PC-3 (cell line): Measurements from ENCODE around the gene GALNS. TPM values are rescaled to one million over a fixed set of nuclear protein-coding genes. Genes with fewer than 3 reads are reported as not detected.

Experiments
- ATAC-seq: fragments of 200-7000 bp; cut with Tn5 transposase; 2 replicates; pipeline ENCODE4 v1.9.1; 2020; ENCODE audit warnings: mild to moderate bottlenecking, moderate library complexity
- BruUV-seq: library from RNA; stranded (reverse); fragments of 400-500 nt; replicated peaks from 2 replicates; lab custom pipeline; 2021; lab: Mats Ljungman, UMichigan
- CTCF ChIA-PET: fragments of 300-600 bp; sonication (Branson Sonifier 250); formaldehyde crosslinking; loops from one replicate; lab custom pipeline; 2022; ENCODE audit warnings: antibody characterized with exemption; lab: Charles Lee
- POLR2A ChIA-PET: fragments of 300-600 bp; sonication (Branson Sonifier 250); formaldehyde crosslinking; loops from one replicate; lab custom pipeline; 2022; ENCODE audit warnings: antibody characterized with exemption; ENCODE audit not compliant: unreplicated experiment; lab: Charles Lee
- DNase-seq: peaks from one replicate; pipeline ENCODE4 v3.0.0-alpha.2; 2015
- H2AFZ ChIP-seq: fragments of 300-600 bp; sonication (generic); 2 replicates; pipeline ENCODE4 v1.6.0; 2016; ENCODE audit warnings: antibody characterized with exemption, low read length
- H3F3A ChIP-seq: fragments of 300-600 bp; sonication (generic); one replicate; pipeline ENCODE4 v1.6.0; 2017; ENCODE audit warnings: antibody characterized with exemption, low read length, control low read depth, mild to moderate bottlenecking; ENCODE audit not compliant: unreplicated experiment
- H3K27ac ChIP-seq: fragments of 300-600 bp; sonication (generic); 2 replicates; pipeline ENCODE4 v1.5.1; 2016; ENCODE audit warnings: mild to moderate bottlenecking, low read length
- H3K27me3 ChIP-seq: fragments of 300-600 bp; sonication (generic); 2 replicates; pipeline ENCODE4 v1.6.1; 2016; ENCODE audit warnings: low read length, mixed read lengths
- H3K36me3 ChIP-seq: fragments of 300-600 bp; sonication (generic); 2 replicates; pipeline ENCODE4 v1.6.1; 2016; ENCODE audit warnings: low read depth, mixed run types, low read length, mixed read lengths
- H3K4me1 ChIP-seq: fragments of 300-600 bp; sonication (generic); 2 replicates; pipeline ENCODE4 v1.5.1; 2016; ENCODE audit warnings: low read length; ENCODE audit not compliant: insufficient read depth
- H3K4me2 ChIP-seq: fragments of 300-600 bp; sonication (generic); 2 replicates; pipeline ENCODE4 v1.6.0; 2016; ENCODE audit warnings: low read length
- H3K4me3 ChIP-seq: fragments of 300-600 bp; sonication (generic); 2 replicates; pipeline ENCODE4 v1.5.1; 2016; ENCODE audit warnings: mild to moderate bottlenecking, low read length, mixed read lengths
- H3K79me2 ChIP-seq: fragments of 300-600 bp; sonication (generic); 2 replicates; pipeline ENCODE4 v1.6.1; 2017; ENCODE audit warnings: low read length, mixed read lengths
- H3K9ac ChIP-seq: fragments of 300-600 bp; sonication (generic); 2 replicates; pipeline ENCODE4 v1.6.0; 2016; ENCODE audit warnings: mild to moderate bottlenecking, low read length
- H3K9me2 ChIP-seq: fragments of 300-600 bp; sonication (generic); replicated peaks from 2 replicates; pipeline ENCODE4 v1.6.1; 2016; ENCODE audit warnings: mixed run types, low read length, mixed read lengths
- H3K9me3 ChIP-seq: fragments of 300-600 bp; sonication (generic); 2 replicates; pipeline ENCODE4 v1.6.1; 2016; ENCODE audit warnings: low read length, mixed read lengths
- H4K20me1 ChIP-seq: fragments of 300-600 bp; sonication (generic); 2 replicates; pipeline ENCODE4 v1.6.1; 2016; ENCODE audit warnings: low read length, mixed read lengths
- EZH2 ChIP-seq: fragments of 300-600 bp; sonication (generic); IDR thresholded peaks from one replicate; pipeline ENCODE4 v1.6.1; 2017; ENCODE audit warnings: antibody characterized with exemption, mild to moderate bottlenecking, low read length; ENCODE audit not compliant: unreplicated experiment
- EZH2phosphoT487 ChIP-seq: fragments of 300-600 bp; sonication (generic); IDR thresholded peaks from 2 replicates; pipeline ENCODE4 v1.6.1; 2018; ENCODE audit warnings: mild to moderate bottlenecking, antibody characterized with exemption, low read length, borderline replicate concordance
- intact Hi-C: fragments of 100-400 bp; cut with micrococcal nuclease; formaldehyde crosslinking; loops from 2 replicates; pipeline ENCODE4 v1.9.0; 2023
- total RNA-seq: library from RNA; depleted of rRNA; stranded (reverse); fragments of >200 nt; gene quantifications from 2 replicates; pipeline ENCODE4 v1.2.3, GENCODE V29; 2014
- TF ChIP-seq, protein P1 (sequence below): fragments of 300-600 bp; sonication (generic); conservative IDR thresholded peaks from 2 replicates; pipeline ENCODE4 v1.5.1; 2017; ENCODE audit warnings: antibody characterized with exemption, low read depth, mild to moderate bottlenecking, low read length

The GALNS gene
- total RNA-seq, 1 experiment from 2014 or later, result 18.3 TPM

DNA sequence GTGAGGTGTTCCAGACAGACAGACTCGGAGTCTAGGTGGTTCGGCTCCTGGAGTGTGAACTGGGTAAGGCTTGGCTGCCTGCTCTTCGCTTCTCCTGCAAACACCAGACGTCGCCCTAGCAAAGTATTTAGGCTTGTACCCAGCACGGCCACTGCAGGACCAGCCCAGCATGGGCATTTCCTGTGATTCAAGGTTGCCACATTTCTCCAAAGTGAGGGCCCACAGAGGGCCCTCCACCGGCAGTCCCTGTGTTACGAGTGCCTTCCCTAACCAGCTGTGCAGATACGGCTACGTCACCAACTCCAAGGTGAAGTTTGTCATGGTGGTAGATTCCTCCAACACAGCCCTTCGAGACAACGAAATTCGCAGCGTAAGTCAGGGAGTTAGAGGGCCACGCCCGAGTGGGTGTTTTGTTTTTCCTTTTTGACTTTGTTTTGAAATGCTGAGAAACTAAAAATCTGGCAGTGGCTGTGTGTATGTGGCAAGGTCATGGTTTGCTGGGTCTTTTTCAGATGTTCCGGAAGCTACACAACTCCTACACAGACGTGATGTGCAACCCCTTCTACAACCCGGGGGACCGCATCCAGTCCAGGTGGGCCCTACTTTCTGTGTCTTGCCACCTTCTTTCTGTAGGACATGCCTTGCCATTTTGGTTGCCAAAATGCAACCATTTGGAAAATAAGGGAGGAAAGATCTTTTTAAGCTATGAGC, 2.8 kb upstream of the GALNS start:
- ATAC-seq, result no peak
- no peak for TF ChIP-seq EZH2phosphoT487
- no peak for TF ChIP-seq EZH2
- TF ChIP-seq, protein P1, sequence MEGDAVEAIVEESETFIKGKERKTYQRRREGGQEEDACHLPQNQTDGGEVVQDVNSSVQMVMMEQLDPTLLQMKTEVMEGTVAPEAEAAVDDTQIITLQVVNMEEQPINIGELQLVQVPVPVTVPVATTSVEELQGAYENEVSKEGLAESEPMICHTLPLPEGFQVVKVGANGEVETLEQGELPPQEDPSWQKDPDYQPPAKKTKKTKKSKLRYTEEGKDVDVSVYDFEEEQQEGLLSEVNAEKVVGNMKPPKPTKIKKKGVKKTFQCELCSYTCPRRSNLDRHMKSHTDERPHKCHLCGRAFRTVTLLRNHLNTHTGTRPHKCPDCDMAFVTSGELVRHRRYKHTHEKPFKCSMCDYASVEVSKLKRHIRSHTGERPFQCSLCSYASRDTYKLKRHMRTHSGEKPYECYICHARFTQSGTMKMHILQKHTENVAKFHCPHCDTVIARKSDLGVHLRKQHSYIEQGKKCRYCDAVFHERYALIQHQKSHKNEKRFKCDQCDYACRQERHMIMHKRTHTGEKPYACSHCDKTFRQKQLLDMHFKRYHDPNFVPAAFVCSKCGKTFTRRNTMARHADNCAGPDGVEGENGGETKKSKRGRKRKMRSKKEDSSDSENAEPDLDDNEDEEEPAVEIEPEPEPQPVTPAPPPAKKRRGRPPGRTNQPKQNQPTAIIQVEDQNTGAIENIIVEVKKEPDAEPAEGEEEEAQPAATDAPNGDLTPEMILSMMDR, result no peak

DNA sequence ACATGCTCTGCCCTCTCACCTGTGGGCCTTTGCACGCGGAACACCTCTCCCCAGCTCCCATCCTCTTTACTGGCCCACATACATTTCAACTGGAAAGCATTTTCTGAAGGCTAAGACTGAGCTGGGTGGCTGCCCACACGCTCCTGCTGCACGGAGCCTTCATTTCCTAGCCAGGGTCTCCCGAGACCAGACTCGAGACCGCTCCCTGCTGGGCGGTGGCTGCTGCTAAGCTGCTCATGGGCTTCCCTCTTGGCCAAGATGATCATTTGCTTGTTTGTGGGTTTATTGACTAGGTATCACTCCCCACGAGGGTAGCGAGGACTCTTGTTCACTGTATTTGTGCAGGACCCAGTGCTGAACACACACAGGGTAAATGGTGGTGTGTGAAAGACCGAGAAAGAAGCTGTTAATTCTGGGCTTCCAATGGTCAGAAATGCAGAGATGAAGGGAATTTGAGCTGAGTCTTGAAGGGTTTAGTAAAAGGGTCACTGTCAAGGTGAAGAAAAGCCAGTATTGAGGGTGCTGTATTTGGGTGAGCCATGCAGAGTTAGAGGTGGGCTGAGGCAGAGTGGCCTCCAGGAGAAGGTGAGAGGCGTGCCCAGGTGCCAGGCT, 1.1 kb upstream of the GALNS start:
- Histone ChIP-seq H3K9me2 (no peaks in the 10 kb centered on the region), H3K4me2 (peak overlapping the region; percentile 99), H3K27ac (peak overlapping the region; percentile 37), H3K79me2 (peaks cover 25% of the 10 kb centered on the region), H3K9ac (peak overlapping the region; percentile 94), H4K20me1 (no peaks in the 10 kb centered on the region), H3K9me3 (no peaks in the 10 kb centered on the region), H3K36me3 (no peaks in the 10 kb centered on the region), H3K27me3 (no peaks in the 10 kb centered on the region), H3K4me1 (0 out of 2 replicates have a peak, but pooled peaks cover 6% of the 10 kb centered on the region), H3K4me3 (peak overlapping the region; percentile 99), H2AFZ (peak overlapping the region; percentile 95), H3F3A (no peaks in the 10 kb centered on the region)
- DNase-seq (peak; percentile 67), ATAC-seq (peak; percentile 74)
- POLR2A ChIA-PET, result no interaction called here
- BruUV-seq, result TSS peak; percentile 43
- CTCF ChIA-PET, result interaction anchor here (0.6 to 1.9 kb wide), 6 partner anchors 45 to 304 kb away, joined by 3 to 9 read pairs (median 4); partner anchors contain the start of gene APRT
- no peak for TF ChIP-seq EZH2
- TF ChIP-seq, protein P1, result peak; percentile 76
- no peak for TF ChIP-seq EZH2phosphoT487
- intact Hi-C loops, result no loop called here

More for the DNA sequence above, 2.8 kb upstream of the GALNS start:
- no peaks in the 10 kb centered on the region for H4K20me1 ChIP-seq
- no peak overlapping the region for H2AFZ ChIP-seq
- no peaks in the 10 kb centered on the region for H3K36me3 ChIP-seq
- no TSS peak for BruUV-seq
- no peaks in the 10 kb centered on the region for H3F3A ChIP-seq
- H3K4me3 ChIP-seq, result no peak overlapping the region
- intact Hi-C loops, result no loop called here
- DNase-seq, result no peak
- no peak overlapping the region for H3K4me2 ChIP-seq
- no peak overlapping the region for H3K9ac ChIP-seq
- H3K79me2 ChIP-seq, result peaks cover 25% of the 10 kb centered on the region
- no peaks in the 10 kb centered on the region for H3K27me3 ChIP-seq
- 0 out of 2 replicates have a peak, but pooled peaks cover 6% of the 10 kb centered on the region for H3K4me1 ChIP-seq
- POLR2A ChIA-PET, result no interaction called here
- CTCF ChIA-PET, result no interaction called here
- H3K27ac ChIP-seq, result no peak overlapping the region
- no peaks in the 10 kb centered on the region for H3K9me3 ChIP-seq
- no peaks in the 10 kb centered on the region for H3K9me2 ChIP-seq
